KOPT-K1 (cell line): ENCODE results near the gene TUBB8B.
"Not testable (repeated sequence)": the region's sequence is repeated elsewhere in the genome, so short reads cannot be mapped to it uniquely, and the experiment has no call there.

Experiments used
- H3K27ac ChIP-seq: fragments of 200-600 bp; sonication (generic); 2 replicates; pipeline ENCODE4 v1.5.1; 2016; ENCODE audit warnings: antibody characterized with exemption, mild to moderate bottlenecking, low read depth, low read length; ENCODE audit not compliant: poor library complexity, severe bottlenecking
- H3K36me3 ChIP-seq: fragments of 200-600 bp; sonication (generic); 2 replicates; pipeline ENCODE4 v1.5.1; 2017; ENCODE audit warnings: antibody characterized with exemption, mild to moderate bottlenecking, low read length, moderate library complexity; ENCODE audit not compliant: insufficient read depth
- H3K9me3 ChIP-seq: fragments of 200-600 bp; sonication (generic); 2 replicates; pipeline ENCODE4 v1.5.1; 2017; ENCODE audit warnings: antibody characterized with exemption, low read length, mild to moderate bottlenecking; ENCODE audit not compliant: insufficient read depth, poor library complexity, severe bottlenecking

Gene TUBB8B

GRCh38 chr18:73181-73777, 23.9 kb upstream of the TUBB8B start:
- not testable (repeated sequence) for H3K9me3 ChIP-seq, H3K36me3 ChIP-seq, H3K27ac ChIP-seq

- not testable (repeated sequence) for H3K27ac ChIP-seq, H3K9me3 ChIP-seq, H3K36me3 ChIP-seq
Measured at GRCh38 chr18:67701-68100, 18.3 kb upstream of the TUBB8B start.

- H3K36me3 ChIP-seq, H3K27ac ChIP-seq, H3K9me3 ChIP-seq: not testable (repeated sequence)
Measured at GRCh38 chr18:64279-64678, 14.9 kb upstream of the TUBB8B start.

- H3K27ac ChIP-seq: not testable (repeated sequence)
Measured at GRCh38 chr18:63656-64055, 14.2 kb upstream of the TUBB8B start.

GRCh38 chr18:54388-54787, 5.0 kb upstream of the TUBB8B start:
- H3K9me3 ChIP-seq, H3K36me3 ChIP-seq, H3K27ac ChIP-seq: not testable (repeated sequence)

More at GRCh38 chr18:63656-64055, 14.2 kb upstream of the TUBB8B start:
- not testable (repeated sequence) for H3K9me3 ChIP-seq, H3K36me3 ChIP-seq

- H3K27ac ChIP-seq, H3K9me3 ChIP-seq, H3K36me3 ChIP-seq: not testable (repeated sequence)
Measured at GRCh38 chr18:48696-49095, 719 bp downstream of the TUBB8B start.

DNA sequence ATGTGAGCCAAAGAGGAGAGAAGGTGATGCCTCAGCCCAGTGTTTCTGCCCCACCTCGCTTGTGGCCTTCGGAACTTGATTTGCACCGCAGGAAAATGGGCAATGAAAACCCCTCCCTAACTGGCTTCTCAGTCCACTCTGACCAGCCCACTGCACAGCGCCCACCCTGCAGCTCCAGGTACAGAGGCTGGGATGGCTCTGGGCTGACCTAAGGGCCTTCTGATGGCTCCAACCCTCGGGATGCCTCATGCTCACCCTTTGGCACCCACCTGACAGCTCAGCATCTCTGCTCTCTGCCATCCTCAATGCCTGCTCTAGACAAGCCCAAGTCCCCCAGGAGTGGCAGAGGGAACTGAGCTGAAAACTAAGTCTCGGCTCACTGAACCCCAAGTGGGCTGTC, 36.2 kb downstream of the TUBB8B start:
- H3K27ac ChIP-seq, H3K36me3 ChIP-seq, H3K9me3 ChIP-seq: not testable (repeated sequence)

DNA sequence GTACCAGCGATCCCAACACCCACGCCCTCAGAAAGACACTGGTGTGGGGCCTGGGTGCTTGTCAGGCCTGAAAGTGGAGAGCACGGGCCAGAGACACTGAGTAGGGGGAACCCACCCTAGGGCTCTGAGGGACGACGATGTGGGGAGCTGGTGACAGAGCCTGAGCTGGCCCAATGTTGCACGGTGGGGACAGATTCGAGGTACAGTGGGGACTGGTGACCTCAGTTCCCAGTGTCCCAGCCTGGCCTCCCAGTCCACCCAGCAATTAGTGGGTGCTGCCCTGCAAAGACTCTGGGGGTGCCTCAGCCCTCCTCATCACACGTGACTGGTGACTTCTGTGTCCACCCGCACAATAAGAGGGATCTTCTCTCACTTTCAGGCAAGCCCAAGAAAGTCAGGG, 36.6 kb downstream of the TUBB8B start:
- not testable (repeated sequence) for H3K9me3 ChIP-seq, H3K36me3 ChIP-seq, H3K27ac ChIP-seq

DNA sequence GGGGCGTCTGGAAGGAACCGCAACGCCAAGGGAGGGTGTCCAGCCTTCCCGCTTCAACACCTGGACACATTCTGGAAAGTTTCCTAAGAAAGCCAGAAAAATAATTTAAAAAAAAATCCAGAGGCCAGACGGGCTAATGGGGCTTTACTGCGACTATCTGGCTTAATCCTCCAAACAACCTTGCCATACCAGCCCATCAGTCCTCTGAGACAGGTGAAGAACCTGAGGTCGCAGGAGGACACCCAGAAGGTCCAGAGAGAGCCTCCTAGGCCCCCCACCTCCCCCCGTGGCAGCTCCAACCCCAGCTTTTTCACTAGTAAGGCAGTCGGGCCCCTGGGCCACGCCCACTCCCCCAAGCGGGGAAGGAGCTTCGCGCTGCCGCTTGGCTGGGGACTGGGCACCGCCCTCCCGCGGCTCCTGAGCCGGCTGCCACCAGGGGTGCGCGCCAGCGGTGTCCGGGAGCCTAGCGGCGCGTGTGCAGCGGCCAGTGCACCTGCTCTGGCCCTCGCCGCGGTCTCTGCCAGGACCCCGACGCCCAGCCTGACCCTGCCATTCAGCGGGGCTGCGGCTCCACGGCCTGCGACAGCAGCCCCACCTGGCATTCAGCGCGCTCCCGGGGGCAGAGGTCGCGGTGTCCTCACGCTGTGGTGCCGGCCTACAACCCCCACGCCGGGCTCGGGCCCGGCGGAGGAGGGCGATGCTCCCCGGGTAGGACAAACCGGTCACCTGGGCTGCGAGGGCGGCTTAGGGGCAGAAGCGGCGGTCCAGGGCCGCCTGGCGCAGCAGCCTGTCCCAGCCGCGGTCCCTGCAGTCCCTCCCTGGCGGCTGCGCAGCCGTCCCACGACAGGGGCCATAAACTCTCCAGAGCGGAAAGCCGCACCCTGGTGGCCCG, 37.8 kb downstream of the TUBB8B start:
- not testable (repeated sequence) for H3K9me3 ChIP-seq, H3K27ac ChIP-seq

GRCh38 chr18:10624-11184, 38.7 kb downstream of the TUBB8B start:
- H3K9me3 ChIP-seq, H3K27ac ChIP-seq, H3K36me3 ChIP-seq: not testable (repeated sequence)

More for the DNA sequence above, 37.8 kb downstream of the TUBB8B start:
- not testable (repeated sequence) for H3K36me3 ChIP-seq

- not testable (repeated sequence) for H3K36me3 ChIP-seq, H3K9me3 ChIP-seq, H3K27ac ChIP-seq
Measured at GRCh38 chr18:9937-10336, 39.5 kb downstream of the TUBB8B start.
